ENCODE measurements around the gene COL4A4.

The COL4A4 gene

DNA sequence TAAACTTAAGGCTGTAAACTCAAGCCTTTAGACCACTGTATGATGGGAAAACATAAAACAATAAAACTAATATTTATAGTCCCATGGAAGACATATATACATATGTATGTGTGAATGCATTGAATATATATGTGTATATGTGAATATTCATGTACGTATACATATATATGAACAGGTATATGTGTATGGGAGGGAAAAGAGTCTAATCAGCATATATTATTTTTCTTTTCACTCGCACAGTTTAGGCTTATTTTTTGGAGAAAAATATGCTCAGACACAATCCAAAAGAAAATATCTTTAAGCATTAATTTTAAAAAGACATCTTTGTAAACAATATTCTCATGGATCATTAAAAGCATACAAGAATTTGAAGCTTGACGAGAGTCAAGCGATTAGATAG, 22.7 kb downstream of the COL4A4 start:
- H3K4me3 ChIP-seq (ENCODE audit: control insufficient read depth, low read depth, low read length), result no peak overlapping the region
- TF ChIP-seq, protein P1, sequence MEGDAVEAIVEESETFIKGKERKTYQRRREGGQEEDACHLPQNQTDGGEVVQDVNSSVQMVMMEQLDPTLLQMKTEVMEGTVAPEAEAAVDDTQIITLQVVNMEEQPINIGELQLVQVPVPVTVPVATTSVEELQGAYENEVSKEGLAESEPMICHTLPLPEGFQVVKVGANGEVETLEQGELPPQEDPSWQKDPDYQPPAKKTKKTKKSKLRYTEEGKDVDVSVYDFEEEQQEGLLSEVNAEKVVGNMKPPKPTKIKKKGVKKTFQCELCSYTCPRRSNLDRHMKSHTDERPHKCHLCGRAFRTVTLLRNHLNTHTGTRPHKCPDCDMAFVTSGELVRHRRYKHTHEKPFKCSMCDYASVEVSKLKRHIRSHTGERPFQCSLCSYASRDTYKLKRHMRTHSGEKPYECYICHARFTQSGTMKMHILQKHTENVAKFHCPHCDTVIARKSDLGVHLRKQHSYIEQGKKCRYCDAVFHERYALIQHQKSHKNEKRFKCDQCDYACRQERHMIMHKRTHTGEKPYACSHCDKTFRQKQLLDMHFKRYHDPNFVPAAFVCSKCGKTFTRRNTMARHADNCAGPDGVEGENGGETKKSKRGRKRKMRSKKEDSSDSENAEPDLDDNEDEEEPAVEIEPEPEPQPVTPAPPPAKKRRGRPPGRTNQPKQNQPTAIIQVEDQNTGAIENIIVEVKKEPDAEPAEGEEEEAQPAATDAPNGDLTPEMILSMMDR (conservative IDR thresholded peaks at IDR 0.05; ENCODE audit: control insufficient read depth, insufficient read depth, low read depth, low read length), result no peak
- no peak for DNase-seq (ENCODE audit: low read depth)

DNA sequence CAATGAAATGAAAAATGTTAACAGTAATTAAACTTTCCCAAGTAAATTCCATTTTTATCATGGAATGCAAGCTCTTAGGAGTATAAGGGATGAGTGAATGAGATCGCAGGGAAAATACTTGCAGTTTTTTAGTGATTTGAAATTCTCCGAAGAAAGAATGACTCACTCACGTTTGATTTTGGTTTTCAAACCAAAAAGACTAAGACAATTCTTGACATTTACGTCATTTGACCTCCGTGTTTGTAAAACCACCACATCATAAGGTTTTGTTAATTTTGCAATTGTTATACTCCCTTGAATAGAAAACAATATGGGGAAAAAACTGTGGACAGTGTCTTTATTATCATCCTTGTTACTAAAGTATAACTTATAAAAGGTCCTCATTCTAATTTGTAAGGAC, 29.4 kb downstream of the COL4A4 start:
- H3K4me3 ChIP-seq (ENCODE audit: control insufficient read depth, low read depth, low read length), result no peak overlapping the region
- TF ChIP-seq, protein P1 (conservative IDR thresholded peaks at IDR 0.05; ENCODE audit: control insufficient read depth, insufficient read depth, low read depth, low read length), result no peak
- peak; percentile 71 for DNase-seq (ENCODE audit: low read depth)

DNA sequence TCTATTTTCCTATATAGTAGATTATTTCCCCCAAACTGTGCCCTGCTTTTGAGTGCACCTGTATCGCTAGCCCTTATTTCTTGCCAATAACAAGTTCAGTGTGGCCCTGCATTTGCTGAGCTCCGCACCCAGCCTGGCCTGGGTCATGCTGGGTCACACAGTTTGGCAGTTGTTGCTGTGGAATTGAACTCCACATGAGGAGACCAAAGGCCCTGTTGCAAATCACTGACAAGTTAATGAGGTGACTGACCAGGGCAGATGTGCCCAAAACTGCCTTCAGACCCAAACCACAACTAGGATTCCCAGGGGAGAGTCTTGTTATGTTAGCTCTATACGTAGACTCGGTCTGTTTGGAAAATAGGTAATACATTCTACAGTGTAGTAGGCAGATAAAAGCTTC, 31.0 kb downstream of the COL4A4 start:
- peak; percentile 31 for DNase-seq (ENCODE audit: low read depth)
- H3K4me3 ChIP-seq (ENCODE audit: control insufficient read depth, low read depth, low read length), result no peak overlapping the region
- TF ChIP-seq, protein P1 (conservative IDR thresholded peaks at IDR 0.05; ENCODE audit: control insufficient read depth, insufficient read depth, low read depth, low read length), result no peak

DNA sequence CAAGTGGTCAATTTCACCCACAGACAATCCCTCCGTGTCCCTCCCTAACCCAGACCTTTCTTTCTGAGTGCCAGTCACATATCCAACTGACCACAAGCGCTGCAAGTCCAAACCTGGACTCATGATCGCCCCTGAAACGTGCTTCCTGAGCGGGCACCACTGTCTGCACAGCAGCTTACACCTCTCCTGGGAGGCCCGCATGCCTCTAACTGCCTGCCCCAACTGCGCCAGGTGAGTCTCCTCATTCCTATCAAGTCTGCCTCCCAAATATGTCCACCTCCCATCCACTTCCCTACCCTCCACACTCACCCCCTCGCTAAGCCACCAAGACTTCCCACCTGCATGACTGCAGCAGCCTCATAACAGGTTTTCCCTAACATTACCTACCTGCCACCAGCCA, 33.4 kb downstream of the COL4A4 start:
- no peak for DNase-seq (ENCODE audit: low read depth)
- TF ChIP-seq, protein P1 (conservative IDR thresholded peaks at IDR 0.05; ENCODE audit: control insufficient read depth, insufficient read depth, low read depth, low read length), result no peak
- no peak overlapping the region for H3K4me3 ChIP-seq (ENCODE audit: control insufficient read depth, low read depth, low read length)

- no peak overlapping the region for H3K4me3 ChIP-seq (ENCODE audit: control insufficient read depth, low read depth, low read length)
- DNase-seq (ENCODE audit: low read depth), result no peak
- TF ChIP-seq, protein P1 (conservative IDR thresholded peaks at IDR 0.05; ENCODE audit: control insufficient read depth, insufficient read depth, low read depth, low read length), result no peak
Measured at GRCh38 chr2:227127201-227127600, 36.8 kb downstream of the COL4A4 start.

GRCh38 chr2:227125506-227125905, 38.5 kb downstream of the COL4A4 start:
- no peak overlapping the region for H3K4me3 ChIP-seq (ENCODE audit: control insufficient read depth, low read depth, low read length)
- TF ChIP-seq, protein P1 (conservative IDR thresholded peaks at IDR 0.05; ENCODE audit: control insufficient read depth, insufficient read depth, low read depth, low read length), result peak; percentile 16
- DNase-seq (ENCODE audit: low read depth), result no peak

GRCh38 chr2:227124811-227125210, 39.2 kb downstream of the COL4A4 start:
- H3K4me3 ChIP-seq (ENCODE audit: control insufficient read depth, low read depth, low read length), result no peak overlapping the region
- DNase-seq (ENCODE audit: low read depth), result no peak
- TF ChIP-seq, protein P1 (conservative IDR thresholded peaks at IDR 0.05; ENCODE audit: control insufficient read depth, insufficient read depth, low read depth, low read length), result no peak

Data from fibroblast of mammary gland (primary cell).